GM18517 (cell line): ENCODE measurements around the gene SP2.
"Not testable (repeated sequence)": the region's sequence is repeated elsewhere in the genome, so short reads cannot be mapped to it uniquely, and the experiment has no call there.

Experiments
- ATAC-seq: cut with Tn5 transposase; IDR thresholded peaks from one replicate; pipeline ENCODE4 v1.9.1; 2021; ENCODE audit warnings: mild to moderate bottlenecking, moderate library complexity; ENCODE audit not compliant: unreplicated experiment

The SP2 gene

DNA sequence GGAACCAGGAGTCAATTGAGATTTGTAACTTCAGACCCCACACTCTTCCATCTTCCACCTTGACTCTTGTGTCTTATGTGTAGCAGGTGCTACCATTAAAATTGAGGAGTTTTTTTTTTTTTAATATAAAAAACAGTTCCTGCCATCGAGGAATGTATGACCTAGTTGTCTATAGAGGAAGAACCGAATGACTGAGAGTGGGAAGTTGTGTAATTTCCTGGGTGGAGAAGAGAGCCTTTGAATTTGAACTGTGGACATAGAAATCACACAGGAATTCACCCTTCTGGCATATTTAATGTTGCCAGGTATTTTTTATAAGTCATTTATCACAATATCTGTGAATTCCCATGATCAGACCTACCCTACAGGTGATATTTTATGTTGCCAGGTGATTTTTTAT is 22.0 kb downstream of the SP2 start:
- ATAC-seq: no peak

DNA sequence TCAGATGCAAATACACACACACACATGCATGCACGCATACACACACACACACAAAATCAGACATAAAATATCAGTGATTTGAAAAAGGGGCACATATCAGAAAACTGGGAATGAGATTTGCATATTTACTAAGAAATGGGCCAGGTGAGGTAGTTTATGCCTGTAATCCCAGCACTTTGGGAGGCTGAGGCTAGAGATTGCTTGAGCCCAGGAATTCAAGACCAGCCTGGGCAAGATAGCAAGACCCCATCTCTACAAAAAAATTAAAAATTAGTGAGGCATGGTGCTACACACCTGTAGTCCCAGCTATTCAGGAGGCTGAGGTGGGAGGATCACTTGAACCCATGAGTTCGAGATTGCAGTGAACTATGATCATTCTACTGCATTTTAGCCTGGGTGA is 23.0 kb downstream of the SP2 start:
- ATAC-seq: no peak

DNA sequence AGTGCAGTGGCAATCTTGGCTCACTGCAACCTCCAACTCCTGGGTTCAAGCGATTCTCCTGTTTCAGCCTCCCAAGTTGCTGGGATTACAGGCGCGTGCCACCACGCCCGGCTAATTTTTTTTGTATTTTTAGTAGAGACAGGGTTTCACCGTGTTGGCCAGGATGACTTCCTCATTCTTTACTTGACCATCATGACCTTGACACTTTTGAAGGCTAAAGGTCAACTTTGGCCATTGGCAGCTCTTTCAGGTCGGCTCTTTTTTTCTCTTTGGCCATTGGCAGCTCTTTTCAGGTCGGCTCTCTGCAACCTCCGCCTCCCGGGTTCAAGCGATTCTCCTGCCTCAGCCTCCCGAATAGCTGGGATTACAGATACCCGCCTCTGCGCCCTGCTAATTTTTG is 23.9 kb downstream of the SP2 start:
- not testable (repeated sequence) for ATAC-seq

DNA sequence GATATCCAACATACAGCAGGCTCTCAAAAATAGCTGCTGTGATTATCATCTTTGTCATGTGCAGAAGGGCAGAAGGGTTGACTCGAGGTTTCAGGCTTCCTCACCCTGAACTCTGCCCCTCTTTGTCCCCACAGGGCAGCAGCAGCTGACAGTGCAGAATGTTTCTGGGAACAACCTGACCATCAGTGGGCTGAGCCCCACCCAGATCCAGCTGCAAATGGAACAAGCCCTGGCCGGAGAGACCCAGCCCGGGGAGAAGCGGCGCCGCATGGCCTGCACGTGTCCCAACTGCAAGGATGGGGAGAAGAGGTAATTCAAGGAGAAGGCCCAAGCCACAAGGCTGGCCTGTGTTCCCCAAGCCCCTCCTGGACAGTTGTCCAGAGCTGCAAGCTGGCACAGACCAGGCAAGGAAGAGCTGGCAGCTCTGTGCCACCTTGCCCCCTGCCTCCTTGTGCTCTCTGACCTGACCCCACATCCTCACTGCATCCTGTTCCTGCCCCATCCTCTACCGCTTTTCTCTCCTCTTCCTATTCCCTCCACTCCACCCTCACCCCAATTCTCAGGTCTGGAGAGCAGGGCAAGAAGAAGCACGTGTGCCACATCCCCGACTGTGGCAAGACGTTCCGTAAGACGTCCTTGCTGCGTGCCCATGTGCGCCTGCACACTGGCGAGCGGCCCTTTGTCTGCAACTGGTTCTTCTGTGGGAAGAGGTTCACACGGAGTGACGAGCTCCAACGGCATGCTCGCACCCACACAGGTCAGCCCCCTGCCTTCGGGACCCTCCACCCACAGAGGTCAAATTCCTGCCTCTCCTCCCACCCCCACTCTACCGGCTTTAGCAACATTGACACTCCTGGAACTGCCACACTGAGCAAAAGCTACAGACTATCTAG is 29.0 kb downstream of the SP2 start:
- ATAC-seq: no peak

DNA sequence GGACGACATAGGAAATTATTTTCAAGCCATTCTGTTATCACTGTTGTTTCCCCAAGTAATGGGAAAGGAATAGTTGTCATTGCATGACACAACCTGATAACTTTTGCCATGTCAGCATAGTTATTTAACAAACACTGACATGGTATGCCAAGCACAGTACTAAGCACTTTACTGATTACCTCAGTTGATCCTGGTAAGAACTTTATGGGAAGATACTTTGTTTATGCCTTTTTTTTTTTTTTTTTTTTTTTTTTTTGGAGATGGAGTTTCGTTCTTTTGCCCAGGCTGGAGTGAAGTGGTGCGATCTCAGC is 29.6 kb downstream of the SP2 start:
- no peak for ATAC-seq

DNA sequence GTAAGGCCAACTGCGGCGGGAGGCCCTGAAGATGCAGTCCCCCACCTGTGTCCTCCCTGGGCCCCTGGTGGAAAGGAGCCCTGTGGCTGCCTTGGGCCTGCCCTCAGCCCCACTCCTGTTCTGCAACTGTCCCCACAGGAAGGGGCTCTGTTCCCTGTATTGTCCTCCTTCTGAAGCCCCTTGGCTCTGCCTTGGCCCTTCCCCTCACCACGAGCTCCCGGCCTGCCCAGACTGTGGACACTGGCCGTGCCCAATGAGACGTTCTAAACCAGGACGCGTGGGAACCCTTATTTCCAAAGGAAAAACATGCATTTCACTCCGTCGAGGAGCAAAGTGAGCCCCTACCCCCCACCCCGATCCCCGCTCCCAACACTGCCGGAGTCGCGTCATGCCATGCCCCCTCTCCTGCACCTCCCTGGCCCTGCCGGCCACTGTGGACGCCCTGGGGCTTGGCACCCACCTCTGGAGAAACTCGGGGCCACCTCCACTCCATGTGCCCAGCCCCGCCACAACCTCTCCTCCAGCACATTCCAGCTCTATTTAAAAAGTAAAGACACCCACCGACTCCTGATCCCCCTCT is 31.9 kb downstream of the SP2 start:
- ATAC-seq: no peak

DNA sequence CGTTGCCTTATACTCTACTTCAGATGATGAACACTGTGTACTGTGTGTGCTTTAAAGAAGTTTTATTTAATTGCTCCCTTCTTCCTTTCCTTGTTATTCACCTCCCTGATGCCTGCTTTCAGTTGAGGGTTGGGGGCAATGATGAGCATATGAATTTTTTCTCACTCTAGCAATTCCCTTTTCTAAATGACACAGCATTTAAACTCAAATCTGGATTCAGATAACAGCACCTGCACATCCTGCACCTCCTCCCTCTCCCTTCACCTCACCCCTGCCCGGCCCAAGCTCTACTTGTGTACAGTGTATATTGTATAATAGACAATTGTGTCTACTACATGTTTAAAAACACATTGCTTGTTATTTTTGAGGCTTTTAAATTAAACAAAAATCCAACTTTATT is 32.4 kb downstream of the SP2 start:
- no peak for ATAC-seq

DNA sequence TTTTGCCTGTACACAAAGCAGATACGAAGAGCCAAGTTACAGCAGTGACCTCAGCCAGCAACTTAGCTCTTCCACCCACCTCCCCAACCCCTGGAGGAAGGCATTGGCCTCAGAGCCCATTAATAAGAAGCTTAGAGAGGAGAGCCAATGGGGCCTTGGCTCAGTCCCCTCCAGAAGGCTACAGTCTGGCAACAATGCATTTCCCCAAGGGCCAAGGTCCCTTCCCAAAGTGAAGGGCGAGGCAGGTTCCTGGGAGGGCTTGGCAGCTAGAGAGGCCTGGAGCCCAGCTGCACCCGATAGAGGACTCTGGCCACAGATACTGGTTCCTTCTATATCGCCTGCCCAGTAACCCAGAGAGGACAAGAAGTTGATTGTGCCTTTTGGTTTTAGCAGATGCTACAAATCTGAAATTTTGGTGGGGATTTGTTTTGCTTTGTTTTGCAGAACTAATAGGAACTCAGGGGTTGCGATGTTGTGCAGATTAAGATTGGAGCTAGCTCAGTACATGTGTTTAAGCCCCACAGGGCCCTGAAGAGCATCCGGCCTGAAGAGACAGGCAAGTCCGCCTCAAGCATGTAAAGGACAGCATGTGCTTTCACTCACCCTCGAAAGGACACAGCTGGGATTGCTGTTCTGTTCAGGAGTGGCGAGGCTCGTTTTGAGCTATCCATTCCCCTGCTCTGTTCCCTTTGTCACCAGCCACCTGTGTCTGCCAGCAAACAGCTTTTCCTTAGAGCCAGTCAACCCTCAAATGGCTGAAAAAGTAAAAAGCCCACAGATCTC is 33.4 kb downstream of the SP2 start:
- no peak for ATAC-seq

DNA sequence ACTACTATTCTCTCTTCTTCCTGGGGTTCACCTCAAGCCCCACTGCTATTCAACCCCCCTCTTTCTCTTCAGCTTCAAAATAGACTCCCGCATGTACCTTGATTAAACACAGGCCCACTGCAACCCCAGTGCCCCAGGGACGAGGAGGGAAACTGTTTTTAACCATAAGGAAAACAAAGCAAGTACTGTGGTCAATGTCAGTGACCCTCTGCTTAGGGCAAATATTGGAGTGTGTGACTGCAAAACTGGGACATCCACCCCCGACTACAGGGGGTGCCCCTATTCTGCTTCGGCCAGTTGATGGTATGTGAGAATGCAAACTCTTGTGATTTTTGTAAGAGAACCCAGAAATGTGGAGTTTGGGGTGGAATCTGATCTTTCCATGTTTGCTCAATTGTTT is 35.8 kb downstream of the SP2 start:
- no peak for ATAC-seq

DNA sequence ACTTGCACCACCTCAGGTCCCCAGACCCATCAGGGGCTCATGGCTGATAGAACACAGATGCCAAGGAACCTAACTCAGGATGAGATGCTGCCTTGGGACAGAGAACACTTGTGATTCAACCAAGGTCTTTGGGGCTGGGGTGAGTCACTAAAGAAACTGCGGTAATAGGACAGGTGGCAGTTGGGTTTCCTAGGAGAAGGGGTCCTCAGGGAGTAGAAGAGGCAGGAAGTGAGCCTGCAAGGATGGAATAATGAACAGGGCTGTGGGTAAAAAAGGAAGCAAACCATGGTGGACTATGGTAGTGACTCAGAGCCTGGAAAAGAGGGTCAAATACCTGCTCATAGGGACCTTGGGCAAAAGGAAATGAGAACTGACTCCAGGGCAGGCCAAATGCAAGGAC is 38.8 kb downstream of the SP2 start:
- no peak for ATAC-seq

DNA sequence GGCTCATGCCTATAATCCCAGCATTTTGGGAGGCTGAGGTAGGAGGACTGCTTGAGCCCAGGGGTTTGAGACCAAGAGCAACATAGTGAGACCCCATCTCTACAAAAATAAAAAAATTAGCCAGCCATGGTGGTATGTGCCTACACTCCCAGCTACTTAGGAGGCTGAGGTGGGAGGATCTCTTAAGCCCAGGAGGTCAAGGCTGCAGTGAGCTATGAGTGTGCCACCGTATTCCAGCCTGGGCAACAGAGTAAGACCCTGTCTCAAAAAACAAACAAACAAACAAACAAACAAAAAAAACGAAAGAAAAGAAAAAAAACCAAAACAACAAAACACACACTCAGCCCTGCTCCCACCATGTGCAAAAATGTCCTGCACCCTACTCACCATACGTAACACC is 39.4 kb downstream of the SP2 start:
- not testable (repeated sequence) for ATAC-seq

DNA sequence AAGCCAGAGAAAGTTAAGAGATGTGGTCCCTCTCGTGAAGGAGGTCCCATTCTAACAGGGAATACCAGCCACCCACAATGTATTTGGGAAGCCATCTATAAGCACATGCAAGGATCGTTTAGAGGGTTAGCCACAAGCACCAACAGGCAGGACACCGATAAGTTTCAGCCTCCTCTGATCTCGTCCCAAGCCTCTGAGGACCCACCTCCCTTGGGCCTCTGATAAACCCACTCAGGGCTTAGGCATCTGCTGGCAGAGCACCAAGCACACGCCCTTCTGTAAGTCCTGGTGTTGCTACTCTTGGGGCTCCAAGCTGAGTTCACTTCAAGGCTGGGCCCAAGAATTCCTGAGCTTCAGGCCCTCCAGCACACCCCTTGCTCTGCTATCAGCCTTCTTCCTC is 39.9 kb downstream of the SP2 start:
- ATAC-seq: no peak

DNA sequence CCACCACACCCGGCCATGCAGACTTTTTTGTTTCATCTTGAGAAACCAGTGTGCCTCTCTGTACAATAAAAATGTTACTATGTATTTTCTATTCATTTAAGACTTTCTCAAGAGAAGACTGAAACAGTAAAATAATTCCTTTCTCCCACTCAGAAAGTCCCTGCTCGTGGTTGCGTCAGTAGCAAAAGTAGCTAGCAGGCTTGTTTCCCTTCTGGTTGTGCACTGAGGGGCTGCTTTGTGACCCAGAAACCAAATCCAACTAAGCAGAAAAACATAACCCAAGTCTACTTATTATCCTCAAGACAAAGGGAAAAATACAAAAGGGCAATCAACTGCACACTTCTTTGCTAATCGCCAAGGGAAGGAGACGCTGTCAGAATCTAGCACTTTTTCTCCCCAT is 41.9 kb downstream of the SP2 start:
- ATAC-seq: no peak

DNA sequence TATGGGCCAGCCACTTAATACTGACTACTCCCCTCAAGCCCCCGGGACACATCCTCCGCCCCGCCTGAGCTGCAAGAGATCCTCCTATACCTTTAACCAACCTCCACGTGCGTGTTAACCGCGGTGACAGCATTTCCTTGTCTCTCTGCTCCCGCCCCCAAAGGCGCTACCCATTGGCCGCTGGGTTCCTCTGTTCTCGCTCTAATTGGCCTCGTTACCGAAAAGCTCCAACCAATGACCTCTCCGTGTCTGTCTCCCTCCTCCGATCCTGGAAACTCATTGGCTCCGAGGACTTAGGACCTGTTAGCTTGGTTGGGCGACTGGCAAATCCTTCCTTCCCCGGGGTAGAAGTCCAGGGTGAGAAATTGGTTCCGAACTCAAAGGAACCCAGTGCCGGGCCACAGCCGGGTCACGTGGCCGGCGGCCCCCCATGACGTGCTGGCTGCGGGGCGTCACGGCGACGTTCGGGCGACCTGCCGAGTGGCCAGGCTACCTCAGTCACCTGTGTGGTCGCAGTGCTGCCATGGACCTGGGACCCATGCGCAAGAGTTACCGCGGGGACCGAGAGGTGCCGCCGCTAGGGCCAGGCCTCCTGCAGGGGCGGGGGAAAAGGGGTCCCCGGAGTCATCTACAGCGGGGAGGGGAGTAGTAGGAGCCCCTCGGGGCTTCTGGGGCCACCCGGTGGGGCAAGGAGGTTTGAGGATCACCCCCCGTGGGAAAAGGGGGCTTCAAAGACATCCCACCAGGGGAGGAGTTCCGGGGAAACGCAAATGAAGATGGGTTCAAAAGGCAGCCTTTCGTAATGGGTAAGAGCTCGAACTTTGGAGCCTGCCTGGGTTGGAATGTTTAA is 45.4 kb downstream of the SP2 start, which contains the start of gene PNPO:
Gene PNPO (plus strand): TSS at position 326 of the 850 bp plus-strand sequence. CDS start 105 bp downstream, at position 431.
- peak; percentile 92 for ATAC-seq

DNA sequence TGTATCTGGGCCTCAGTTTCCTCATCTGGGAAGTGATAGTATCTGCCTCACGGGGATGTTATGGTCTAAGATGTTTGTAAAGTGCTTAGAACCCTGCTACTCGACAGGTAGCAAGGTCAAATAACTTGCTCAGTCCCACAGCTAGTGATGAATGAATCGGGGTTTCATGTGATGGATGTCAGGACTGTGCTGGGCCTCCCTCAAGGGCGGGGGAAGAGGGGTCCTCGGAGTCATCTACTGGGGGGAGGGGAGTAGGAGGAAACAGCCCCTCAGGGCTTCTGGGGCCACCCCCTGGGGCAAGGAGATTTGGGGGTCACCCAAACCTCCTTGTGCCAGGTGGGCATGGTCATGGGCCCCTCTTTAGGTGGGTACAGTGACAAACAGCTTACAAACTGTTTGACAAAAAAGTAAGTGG is 46.1 kb downstream of the SP2 start:
- ATAC-seq: no peak

DNA sequence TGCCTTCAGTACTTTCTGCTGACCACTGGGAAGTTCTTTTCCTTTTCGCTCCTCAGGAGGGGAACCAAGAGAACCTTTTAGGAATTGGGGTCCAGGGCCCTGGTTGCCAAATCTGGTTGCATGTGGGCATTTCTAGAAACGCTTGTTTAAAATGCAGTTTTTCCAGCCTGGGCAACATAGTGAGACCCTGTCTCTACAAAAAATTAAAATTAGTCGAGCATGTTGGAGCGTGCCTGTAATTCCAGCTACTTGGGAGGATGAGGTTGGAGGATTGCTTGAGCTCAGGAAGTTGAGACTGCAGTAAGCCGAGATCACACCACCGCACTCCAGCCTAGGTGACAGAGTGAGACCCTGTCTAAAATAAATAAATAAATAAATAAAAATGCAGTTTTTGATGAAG is 46.5 kb downstream of the SP2 start:
- ATAC-seq: no peak

DNA sequence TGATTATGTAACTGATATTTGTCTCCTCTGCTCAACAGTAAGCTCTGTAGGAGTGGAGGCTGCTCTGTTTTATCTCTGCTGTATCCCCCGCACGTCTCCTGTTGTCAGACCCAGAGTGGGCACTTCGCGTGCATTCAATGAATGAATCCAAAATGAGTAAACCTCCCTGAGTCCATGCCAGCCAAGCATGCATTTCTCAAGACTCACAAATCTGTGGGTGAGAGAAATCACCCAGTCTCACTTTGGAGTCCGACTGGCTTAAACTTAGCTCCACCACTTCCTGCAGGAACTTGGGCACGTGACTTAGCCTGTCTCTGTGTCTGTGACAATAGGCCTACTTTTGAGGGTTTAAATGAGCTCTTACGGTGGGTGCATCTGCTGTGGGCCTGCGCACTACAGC is 49.0 kb downstream of the SP2 start:
- no peak for ATAC-seq

DNA sequence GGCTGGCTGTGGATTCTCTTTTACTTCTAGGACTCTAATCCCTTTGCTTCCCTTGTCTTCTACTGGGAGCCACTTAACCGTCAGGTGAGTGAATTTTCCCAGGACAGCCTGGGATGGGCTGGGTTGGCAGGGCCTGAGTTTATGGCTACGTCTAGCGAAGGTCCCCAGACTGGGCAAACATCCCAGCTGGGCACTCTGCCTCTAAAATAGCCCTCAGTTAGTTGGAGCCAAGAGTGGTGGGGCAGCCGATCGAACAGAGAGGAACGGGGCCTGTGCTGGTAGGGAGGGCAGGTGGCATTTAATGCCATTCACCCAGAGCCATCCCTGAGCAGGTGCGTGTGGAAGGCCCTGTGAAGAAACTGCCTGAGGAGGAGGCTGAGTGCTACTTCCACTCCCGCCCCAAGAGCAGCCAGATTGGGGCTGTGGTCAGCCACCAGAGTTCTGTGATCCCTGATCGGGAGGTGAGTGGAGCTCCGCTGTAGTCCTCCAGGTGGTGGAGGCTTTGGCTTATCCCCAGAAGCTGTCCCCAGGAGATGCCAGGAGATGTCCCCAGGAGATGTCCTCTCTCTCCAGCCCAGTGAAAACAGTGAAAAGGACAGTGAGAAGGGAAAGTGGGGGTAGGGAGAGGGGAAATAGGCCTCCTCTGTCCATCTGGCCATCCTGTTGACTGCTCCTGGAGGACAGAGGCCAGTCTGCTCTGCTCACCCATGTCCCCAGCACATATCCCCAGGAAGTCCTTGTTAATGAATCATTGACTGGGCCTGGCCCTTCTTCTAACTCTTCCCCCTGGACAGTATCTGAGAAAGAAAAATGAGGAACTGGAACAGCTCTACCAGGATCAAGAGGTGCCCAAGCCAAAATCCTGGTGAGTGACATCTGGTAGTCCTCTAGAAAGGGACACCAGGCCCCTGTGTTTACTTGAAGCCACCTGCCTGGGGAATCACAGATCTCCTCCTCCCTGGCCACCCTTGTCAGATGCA is 49.8 kb downstream of the SP2 start:
- ATAC-seq: no peak

DNA sequence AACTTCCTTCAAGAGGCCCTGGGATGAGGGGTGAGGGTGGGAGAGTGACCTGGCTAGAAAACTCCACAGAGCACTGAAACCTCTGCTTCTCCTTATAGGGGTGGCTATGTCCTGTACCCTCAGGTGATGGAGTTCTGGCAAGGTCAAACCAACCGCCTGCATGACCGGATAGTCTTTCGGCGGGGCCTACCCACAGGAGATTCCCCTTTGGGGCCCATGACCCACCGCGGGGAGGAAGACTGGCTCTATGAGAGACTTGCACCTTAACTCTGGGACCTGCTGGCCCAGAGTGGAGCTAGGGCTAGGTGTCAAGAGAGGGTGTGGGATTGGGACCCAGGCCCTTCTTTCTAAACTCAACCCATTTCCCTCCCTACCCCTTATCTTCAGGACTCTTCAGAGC is 50.5 kb downstream of the SP2 start:
- no peak for ATAC-seq

DNA sequence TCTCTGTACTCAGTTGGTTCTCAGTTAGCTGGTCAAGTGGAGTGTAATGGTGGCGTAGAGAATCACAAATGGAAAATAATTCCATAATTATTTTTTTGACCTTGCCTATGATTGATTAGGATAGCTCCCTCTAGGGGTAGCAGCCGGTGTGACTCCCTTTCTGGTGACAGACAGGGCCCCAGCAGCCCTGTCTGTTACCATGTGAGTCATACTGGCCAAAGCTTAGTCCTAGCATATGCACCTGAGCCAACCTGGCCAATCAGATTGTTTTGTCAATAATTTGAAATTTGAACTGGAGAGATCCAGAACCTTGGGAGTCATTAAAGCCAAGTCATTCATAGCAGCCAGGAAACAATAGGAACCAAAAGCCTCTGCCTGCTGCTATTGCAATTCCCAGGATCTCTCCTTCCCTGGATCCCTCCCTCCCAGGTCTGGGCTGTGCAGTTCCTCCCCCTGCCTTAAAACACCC is 50.9 kb downstream of the SP2 start:
- ATAC-seq: peak; percentile 57
